ENCODE measurements around the gene TENM4.

Gene TENM4

DNA sequence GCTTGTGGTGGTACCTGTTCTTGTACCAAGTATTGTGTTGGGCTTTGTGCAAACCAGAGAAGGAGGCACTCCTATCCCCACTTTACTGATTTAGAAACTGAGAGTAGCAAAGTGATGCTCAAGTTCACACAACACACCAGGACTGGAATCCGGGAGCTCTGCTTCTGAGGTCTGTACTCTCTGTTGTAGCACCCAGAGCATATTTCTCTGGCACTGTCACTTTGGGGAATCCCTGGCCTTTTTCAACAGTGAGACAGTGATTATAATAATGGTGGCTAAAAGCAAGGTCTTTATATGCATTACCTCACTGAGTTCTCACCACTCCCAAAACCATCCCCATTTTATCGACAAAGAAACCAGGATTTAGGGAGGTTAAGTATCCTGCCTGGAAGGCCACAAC is 362.4 kb downstream of the TENM4 start:
- H3K4me3 ChIP-seq (ENCODE audit: low read depth, low read length) = no peak overlapping the region
- TF ChIP-seq, protein P1, sequence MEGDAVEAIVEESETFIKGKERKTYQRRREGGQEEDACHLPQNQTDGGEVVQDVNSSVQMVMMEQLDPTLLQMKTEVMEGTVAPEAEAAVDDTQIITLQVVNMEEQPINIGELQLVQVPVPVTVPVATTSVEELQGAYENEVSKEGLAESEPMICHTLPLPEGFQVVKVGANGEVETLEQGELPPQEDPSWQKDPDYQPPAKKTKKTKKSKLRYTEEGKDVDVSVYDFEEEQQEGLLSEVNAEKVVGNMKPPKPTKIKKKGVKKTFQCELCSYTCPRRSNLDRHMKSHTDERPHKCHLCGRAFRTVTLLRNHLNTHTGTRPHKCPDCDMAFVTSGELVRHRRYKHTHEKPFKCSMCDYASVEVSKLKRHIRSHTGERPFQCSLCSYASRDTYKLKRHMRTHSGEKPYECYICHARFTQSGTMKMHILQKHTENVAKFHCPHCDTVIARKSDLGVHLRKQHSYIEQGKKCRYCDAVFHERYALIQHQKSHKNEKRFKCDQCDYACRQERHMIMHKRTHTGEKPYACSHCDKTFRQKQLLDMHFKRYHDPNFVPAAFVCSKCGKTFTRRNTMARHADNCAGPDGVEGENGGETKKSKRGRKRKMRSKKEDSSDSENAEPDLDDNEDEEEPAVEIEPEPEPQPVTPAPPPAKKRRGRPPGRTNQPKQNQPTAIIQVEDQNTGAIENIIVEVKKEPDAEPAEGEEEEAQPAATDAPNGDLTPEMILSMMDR (IDR thresholded peaks at IDR 0.05; ENCODE audit: borderline replicate concordance, insufficient read depth, low read depth, low read length) = no peak

DNA sequence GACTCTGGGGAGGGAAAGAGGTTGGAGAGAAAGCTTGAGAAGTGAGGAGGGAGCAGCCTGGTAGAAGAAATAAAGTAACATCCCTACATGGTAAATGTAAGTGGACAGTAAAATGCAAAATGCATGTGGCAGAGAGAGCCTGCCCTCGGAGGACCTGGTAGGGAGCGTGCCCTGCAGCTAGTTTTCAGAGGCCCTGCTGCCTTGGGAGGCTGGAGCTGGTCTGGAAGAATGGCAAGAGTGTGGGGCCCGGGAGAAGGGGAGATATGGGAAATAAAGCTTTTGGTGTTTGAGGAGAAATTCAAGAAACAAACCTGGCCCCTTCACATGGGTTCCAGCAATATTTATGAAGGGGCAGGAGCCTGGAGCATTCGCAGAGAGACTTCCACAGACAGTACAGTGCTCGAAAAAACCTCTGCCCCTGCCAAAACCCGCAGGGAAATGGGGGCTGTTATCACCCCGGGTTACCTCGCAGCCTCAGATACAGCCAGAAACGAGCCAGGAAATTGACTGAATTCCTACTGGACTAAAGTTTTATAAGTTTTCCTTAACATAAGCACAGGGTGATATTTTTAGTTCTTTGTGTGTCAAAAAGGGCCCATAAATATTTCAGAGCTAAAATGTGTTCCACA is 363.0 kb downstream of the TENM4 start:
- TF ChIP-seq, protein P1 (IDR thresholded peaks at IDR 0.05; ENCODE audit: borderline replicate concordance, insufficient read depth, low read depth, low read length) = no peak
- H3K4me3 ChIP-seq (ENCODE audit: low read depth, low read length) = no peak overlapping the region

DNA sequence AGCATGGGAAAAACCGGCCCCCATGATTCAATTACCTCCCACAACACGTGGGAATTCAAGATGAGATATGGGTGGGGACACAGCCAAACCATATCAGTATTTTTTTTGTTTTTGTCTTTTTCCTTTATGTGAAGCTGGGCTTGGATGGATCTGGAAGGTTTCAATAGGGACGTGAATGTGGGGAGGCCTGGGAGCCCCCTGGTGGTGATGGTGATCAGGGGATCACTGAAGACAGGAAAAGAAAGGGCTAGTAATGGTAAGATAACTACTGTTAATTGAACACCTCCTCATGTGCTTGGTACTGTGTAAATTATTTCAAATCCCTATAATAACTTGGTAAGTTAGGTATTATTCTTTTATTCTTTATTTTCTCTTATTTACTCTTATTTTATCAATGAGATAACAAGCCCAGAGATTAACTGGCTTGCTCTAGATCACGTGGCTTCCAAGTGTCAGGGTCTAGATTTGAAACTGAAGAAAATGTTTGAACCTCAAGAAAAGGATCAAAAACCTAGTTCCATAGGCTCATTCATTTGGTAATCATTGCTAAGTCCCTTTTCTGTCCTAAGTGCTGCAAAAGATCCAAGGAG is 364.2 kb downstream of the TENM4 start:
- H3K4me3 ChIP-seq (ENCODE audit: low read depth, low read length) = no peak overlapping the region

DNA sequence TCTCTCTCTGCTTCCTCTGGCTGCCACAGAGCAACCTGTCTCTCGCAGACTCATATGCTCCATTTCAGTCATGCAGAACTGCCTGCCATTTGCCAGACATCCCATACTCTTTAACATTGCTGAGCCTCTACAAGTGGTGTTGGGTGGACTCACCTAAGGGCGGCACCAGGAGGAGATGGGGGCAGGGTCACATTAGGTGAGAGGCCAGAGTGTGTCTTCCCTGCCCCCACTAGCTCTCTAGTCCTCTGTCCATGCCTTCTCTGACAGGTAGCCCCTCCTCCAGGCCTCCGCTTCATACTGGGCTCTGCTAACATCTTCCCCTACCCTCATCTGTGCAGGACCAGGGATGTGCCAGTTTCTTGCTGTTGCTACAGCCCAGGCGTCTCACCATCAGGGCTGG is 366.3 kb downstream of the TENM4 start:
- TF ChIP-seq, protein P1 (IDR thresholded peaks at IDR 0.05; ENCODE audit: borderline replicate concordance, insufficient read depth, low read depth, low read length) = no peak
- H3K4me3 ChIP-seq (ENCODE audit: low read depth, low read length) = no peak overlapping the region

More for the DNA sequence above, 364.2 kb downstream of the TENM4 start:
- TF ChIP-seq, protein P1 (IDR thresholded peaks at IDR 0.05; ENCODE audit: borderline replicate concordance, insufficient read depth, low read depth, low read length) = peak; percentile 55; the same call in 1 of the 2 replicates

DNA sequence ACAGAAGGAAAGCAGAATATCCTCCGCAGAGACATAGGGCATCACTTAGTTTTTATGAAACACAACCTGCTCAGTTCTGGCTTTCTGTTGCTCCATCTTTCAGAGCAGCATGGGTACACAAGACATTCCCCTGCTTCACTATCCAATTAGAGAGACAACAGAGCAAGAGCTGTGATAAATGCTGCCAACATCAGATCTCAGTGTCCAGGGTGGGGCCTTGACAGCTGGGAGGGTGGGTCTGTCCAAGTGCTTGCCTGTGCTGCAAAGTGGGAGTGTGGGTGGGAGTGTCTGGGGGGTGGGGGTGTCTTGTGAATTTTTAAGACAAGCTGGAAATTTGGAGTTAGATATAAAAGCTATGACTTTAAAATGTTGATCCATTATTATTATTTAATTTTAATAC is 369.6 kb downstream of the TENM4 start:
- no peak overlapping the region for H3K4me3 ChIP-seq (ENCODE audit: low read depth, low read length)
- TF ChIP-seq, protein P1 (IDR thresholded peaks at IDR 0.05; ENCODE audit: borderline replicate concordance, insufficient read depth, low read depth, low read length) = no peak

DNA sequence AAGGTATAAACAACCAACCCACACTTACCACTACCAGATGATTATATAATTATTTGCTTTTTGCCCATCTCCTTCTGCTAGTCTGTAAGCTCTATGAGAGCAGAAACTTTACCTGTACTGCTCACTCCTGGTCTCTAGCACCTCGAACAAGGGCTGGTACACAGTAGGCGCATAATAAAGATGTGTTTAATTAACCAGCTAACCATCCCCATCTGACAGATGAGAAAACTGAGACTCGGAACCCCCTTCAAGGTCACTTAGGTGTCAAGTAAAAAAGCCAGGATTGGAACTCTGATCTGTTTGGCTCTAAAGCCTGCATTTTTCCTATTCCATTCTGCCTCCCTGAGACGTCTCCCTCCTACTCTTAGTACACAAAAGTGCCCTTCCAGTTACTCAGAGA is 370.3 kb downstream of the TENM4 start:
- no peak overlapping the region for H3K4me3 ChIP-seq (ENCODE audit: low read depth, low read length)
- TF ChIP-seq, protein P1 (IDR thresholded peaks at IDR 0.05; ENCODE audit: borderline replicate concordance, insufficient read depth, low read depth, low read length) = no peak

DNA sequence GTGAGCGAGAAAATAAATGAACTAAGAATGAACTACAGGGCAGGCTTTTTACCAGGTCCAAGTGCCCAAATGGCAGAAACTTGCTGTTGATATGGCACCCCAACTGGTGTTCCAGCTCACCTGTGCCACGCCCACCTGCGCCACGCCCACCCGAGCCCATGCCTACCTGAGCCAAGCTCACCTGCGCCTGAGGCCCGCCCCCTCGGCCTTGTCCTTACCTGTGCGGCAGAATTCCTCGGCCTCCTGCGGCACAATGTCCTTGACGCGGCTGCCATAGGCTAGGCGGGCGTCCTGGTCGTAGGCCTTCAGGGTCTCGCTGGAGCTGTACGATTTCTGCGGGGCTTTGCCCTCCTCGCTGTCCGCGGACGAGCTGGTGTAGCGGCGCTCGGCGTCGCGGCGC is 371.3 kb downstream of the TENM4 start:
- TF ChIP-seq, protein P1 (IDR thresholded peaks at IDR 0.05; ENCODE audit: borderline replicate concordance, insufficient read depth, low read depth, low read length) = no peak
- H3K4me3 ChIP-seq (ENCODE audit: low read depth, low read length) = no peak overlapping the region

All from GM12875 (cell line).